HG02840 (cell line): ENCODE results near the gene SLC30A4.
"Not testable (repeated sequence)": the region's sequence is repeated elsewhere in the genome, so short reads cannot be mapped to it uniquely, and the experiment has no call there.

Source experiments
- ATAC-seq: cut with Tn5 transposase; IDR thresholded peaks from one replicate; pipeline ENCODE4 v1.9.1; 2021; ENCODE audit warnings: mild to moderate bottlenecking, moderate library complexity, moderate number of reproducible peaks; ENCODE audit not compliant: unreplicated experiment, low FRiP score

The SLC30A4 gene

DNA sequence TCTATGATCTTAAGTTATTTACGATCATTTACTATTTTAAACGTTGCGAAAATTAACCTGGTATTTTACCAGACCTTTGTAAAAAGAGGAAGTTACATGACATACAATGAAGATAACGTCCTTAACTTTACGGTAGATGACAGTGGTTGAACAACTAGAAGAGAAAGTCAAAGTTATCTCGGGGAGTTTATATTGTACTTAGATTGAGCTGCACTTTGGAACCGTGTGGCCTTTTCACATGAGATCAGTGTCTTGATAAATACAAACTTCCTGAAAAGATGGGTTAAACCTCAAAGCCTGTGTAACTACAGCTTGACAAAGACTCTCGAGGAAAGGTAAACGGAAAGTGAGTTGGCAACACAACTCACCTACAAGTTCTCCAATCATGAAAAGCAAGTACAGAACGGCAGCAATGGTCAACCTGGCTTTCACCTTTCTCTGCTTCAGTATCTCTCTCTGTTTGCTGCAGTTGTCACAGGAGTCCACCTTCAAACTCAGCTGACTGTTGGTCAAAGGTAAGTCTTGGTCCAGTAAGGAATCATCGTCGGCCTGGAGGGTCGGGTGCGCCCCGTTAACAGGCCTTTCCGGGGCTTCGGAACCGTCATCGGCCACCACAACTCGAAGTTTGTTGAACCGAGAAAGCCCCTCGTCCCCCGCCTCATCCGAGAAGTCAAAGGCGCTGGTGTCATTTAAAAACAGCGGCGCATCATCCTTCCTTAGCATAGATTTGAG lies 793 bp downstream of the SLC30A4 start:
- peak; percentile 17 for ATAC-seq

DNA sequence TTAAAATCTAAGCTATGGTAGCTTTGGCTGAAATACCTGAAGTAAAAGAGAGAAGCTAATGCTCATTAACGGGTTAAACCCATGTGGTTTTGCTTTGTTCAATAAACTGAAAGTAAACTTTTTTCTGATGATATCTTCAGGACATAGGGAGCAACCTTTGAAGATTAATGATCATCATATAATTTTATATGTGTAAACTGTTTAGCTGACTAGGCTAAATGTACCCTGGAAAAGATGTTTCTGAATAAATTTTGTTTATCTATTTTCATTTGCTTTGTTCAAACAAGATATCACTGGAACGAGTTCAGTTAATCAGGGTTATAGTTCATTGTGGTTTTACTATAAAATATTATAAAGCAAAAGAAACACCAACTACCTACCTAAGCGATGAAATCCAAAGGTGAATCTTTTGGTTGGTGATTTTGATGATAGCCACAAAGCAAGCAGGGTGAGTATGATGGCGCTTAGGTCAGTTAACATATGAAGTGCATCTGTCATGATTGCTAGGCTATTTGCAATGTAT lies 11.7 kb downstream of the SLC30A4 start:
- ATAC-seq, result no peak

DNA sequence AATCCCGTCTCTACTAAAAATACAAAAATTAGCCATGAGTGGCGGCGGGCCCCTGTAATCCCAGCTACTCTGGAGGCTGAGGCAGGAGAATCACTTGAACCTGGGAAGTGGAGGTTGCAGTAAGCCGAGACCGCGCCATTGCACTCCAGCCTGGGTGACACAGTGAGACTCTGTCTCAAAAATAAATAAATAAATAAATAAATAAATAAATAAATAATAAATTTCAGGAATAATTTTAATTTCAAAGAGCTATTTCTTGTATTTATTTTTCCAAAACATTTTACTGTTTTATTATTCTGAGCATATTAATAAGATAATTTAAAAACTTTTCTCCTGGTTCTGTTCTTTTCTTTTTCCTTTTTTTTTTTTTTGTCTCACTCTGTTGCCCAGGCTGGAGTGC lies 15.4 kb downstream of the SLC30A4 start:
- not testable (repeated sequence) for ATAC-seq

DNA sequence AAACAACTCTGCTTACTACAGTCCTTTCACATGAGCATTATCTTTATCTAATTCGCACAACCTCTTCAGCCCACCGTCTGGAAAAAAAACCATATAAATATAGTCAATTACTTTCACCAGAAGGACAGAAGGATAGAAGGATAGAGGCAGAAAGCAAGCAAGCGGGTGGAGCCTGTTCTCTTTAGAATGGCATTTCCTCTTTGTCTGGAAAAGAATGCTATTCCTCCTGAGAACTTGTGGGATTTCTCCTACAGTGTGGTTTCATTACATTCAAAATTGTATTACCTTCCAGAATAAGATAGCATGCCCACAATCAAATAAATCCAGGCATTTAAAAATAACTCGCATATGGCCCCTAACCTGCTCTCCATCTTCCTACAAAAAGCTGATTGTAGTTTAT lies 23.1 kb downstream of the SLC30A4 start:
- ATAC-seq, result no peak

DNA sequence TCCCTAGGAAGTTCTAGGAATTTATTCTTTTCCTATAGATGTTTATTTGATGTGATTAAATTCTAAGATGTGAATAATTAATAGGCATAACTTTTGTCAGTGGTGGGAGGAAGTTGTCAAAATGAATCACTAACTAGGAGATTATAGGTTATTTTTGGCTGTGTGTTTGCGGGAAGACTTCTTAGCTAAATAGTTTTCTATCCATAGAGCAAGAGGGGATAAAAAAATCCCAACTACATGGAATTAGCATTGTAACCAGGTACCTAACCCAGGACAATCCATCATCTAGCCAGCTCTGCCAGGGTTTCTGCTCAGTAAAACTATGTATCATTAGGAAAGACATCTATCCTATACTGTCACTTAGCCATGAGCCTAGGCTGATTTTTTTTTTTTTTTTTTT lies 23.9 kb downstream of the SLC30A4 start:
- ATAC-seq, result no peak

DNA sequence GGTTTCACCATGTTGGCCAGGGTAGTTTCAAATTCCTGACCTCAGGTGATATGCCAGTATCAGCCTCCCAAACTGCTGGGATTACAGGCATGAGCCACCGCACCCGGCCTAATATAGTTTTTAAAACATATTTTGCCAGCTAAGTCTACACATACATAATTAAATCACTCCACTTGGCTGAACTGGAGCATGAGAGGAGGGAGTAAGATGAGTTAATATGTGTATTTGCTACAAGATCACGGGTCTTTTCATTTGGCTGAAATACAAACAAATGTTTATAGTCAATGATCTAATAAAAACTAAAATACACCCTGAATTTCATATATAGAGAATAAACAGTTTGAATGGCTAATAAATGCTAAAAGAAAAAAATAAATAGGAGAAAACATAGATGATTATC lies 25.3 kb downstream of the SLC30A4 start:
- no peak for ATAC-seq

DNA sequence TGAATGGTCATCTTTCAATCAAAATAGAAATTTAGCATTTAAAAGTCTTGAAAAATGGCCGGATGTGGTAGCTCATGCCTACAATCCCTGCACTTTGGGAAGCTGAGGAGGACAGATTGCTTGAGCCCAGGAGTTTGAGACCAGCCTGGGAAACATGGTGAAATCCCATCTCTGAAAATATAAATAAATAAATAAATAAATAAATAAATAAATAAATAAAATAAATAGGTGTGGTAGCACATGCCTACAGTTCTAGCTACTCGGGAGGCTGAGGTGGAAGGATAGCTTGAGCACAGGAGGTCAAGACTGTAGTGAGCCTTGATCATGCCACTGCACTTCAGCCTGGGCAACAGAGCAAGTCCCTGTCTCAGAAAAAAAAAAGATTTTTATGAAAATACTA lies 25.9 kb downstream of the SLC30A4 start:
- no peak for ATAC-seq

DNA sequence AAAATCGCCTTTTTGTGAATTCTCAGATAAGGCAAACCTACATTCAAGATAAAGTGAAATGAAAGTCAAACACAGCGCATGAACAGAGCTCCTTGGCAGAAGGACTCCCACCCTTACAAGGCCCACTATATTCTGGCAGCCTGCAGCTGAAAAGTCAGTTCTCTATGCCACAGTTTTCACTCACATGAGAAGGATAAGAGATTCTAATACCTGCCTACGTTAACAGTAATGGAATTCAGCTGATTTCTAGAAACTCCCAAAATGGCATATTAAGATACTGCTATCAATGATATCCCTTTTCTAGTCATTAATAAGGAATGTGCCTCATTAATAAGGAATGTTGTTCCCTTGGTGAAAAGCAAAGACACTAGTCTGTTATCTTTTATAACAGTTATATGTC lies 27.0 kb downstream of the SLC30A4 start:
- no peak for ATAC-seq

DNA sequence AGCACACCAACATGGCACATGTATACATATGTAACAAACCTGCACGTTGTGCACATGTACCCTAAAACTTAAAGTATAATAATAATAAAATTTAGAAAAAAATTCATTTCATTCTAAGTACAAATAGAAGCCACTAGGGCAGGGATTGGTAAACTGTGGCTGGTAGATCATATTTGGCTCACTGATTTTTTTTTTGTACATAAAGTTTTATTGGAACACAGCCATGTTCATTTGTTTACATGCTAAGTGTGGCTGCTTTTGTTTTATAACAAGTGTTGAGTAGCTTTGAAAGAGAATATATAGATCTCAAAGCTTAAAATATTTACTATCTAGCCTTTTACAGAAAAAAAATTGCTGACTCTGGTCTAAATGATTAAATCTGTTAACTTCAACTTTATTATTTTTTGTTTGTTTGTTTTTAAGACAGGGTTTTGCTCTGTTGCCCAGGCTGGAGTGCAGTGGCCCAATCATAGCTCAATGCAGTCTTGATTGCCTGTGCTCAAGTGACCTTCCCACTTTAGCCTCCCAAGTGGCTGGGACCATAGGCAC lies 32.8 kb downstream of the SLC30A4 start:
- no peak for ATAC-seq

DNA sequence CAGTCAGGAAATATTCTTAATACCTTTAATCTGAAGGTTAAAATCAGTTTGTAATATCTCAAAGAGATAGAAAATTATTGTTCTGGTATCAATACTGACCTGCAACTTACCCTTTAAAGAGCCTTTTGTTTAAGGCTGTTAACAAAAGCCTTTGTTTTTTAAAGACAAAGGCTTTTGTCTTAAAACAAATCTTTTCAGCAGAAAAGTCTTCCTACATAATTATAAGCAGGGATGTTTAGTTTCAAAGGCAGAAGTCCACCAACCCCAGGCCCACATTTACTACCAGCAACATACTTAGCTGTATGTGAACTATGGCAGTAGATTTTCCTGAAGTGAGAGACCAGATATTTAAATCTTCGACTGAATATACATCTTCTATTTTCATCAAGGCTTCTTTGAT lies 36.2 kb downstream of the SLC30A4 start:
- no peak for ATAC-seq

DNA sequence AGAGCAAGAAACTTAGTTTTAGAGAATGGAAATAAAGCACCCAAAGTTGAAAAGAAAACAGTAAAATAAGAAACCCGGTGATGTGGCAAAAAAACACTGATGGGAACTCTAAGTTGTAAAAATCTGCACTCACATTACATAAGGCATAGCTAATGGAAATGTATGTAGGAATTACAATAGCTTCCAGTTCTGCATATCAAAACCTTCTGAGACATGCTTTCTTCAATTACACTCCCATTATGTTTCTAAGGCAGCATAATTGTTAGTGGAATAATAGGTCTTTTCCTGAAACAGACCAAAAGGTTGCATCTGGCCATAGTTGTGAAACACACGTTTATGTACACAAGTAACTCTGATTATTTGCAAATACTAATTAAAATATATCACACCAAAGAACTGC lies 41.4 kb downstream of the SLC30A4 start:
- no peak for ATAC-seq

DNA sequence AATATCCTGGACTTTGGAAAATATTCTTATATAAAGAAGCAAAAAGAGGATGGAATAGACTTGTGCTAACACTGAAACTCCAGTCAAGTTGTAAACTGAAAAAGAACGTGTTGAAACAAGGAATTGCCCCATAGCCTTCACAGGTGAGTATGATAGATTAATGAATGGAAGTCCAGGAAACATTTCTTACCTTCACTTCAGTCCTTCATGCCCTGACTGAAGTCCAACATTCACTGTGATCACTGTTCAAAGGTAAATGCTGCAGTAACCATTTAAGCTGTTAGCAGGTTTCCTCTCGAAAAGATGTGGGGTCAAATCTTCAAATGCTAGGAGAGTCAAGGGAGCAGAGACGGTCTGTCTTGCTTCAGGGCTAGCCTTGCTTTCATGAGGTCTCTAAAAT lies 46.1 kb downstream of the SLC30A4 start:
- ATAC-seq, result no peak

DNA sequence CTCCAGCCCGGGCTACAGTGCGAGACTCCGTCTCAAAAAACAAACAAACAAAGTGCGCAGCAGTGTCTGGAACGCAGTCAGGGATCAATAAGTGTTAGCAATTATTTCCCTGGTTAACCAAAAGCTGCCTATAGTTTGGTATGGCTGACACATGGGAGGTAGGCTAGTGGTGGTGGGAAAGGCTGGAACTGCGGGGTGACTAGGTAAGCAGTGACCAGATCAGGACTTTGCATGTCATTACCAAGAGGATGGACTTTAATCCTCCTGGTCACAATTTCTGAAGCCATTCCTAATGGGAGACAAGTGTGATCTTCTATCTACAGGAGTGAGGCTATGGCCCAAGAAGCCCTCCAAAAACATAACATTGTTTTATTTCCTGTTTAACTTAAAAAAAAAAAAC lies 47.8 kb downstream of the SLC30A4 start:
- ATAC-seq, result no peak

DNA sequence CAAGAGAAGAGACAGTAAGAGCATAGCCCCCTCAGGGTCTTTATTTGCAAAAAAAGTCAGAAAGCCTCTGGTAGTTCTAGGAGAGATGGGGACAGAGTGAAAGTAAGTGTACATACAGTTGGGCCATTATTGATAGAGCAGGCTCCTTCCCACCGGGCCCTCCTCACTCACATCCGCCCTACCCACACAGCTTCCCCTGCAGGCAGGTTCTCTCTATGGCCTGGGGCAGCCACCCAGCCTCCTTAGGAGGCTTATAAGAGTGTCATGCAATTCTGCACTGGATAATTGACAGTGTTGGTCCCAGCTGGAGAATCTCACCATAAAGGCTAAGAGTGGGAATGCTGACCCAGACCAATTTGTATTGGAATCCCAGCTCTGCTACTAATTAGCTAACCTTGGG lies 49.5 kb downstream of the SLC30A4 start:
- ATAC-seq, result no peak

DNA sequence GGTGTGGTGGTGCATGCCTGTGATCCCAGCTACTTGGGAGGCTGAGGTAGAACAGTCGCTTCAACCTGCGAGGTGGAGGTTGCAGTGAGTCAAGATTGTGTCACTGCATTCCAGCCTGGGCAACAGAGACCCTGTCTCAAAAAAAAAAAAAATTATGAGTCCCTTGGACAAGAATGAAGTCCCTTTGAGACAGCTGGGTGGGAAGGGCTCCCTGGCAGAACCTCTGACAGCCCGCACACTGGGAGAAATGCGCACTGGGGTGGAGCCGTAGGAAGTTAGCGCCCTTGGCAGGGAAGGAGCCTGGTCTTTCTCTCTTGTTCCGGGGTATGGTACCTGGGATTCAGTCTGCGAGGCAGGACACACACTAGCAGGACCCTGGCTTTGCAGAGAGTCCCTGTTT lies 51.4 kb downstream of the SLC30A4 start:
- no peak for ATAC-seq

DNA sequence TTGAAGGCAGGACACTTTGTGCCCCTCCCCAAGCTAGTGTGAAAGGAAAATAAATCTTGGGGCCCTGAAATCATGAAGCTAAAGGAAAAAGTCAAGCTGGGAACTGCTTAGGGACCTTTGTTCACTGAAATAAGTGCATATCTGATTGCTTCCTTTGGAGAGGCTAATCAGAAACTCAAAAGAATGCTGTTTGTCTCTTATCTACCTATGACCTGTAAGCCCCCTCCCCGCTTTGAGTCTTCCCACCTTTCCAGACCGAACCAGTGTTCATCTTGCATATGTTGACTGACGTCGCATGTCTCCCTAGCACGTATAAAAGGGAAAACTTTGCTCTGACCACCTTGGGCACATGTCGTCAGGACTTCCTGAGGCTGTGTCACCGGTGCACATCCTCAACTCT lies 53.1 kb downstream of the SLC30A4 start:
- ATAC-seq, result no peak

DNA sequence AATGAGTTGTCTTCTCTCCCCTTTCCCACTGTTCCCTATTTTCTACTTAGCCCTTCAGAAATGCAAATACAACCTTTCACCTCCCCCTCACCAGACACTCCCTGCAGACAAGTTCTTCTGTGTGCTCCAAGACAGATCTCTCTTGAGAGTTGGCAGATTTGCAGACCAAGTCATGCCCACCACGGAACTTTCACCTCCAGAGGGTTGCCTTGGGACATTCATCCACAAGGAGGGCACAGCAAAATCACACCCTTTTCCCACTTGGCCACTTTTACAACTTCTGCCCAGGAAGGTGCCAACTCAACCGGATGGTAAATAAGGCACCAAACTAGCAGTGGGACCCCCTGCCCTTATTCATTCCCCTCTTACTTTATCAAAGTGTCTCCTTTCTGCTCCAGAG lies 53.5 kb downstream of the SLC30A4 start:
- ATAC-seq, result no peak

DNA sequence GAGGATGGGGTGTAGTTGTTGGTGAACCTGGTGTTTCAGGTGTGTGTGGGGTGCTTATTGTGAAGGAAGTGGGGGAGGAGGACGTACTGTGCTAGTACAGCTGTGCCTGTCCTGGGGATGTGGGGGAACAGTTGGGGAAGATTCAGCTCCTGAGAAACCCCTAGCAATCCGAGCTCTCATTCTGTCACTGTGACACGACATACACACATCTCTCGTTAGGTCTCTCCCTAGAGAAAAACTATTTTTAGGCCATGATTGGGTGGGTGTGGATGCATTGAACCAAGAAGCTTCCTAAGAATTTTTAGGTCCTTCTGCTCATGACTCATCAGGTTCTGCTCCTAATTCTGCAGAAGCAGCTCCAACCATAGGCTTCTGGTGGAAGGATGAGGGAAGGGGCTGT lies 54.3 kb downstream of the SLC30A4 start:
- ATAC-seq, result no peak

DNA sequence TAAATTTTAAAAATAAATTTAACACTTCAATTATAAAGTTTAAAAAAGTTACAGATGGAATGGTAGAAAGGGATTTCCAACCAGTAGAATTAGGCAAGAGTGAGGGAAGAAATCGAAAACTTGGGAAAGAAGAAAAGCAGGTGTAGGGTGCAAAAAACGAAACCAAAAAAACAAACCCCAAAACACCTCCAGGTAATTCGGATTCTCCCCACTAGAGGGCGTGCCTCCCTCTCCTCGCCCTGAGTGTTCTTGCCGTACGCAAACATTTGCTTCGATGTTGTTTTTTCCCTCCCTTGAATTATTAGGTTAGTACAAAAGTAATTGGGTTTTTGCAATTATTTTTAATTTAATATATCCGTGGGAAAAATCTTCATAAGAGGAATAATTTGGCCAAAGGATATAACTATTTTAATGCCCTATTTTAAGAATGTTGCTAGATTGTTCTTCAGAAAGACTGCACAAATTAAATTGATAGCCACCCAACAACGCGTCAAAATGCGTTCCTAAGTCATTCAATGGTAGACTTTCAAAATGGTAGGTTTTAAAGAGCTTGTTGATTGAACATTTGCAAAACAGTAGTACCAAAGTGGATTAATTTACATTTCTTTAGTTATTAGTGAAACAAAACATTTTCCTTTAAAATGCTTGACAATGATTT lies 63.7 kb downstream of the SLC30A4 start:
- no peak for ATAC-seq

DNA sequence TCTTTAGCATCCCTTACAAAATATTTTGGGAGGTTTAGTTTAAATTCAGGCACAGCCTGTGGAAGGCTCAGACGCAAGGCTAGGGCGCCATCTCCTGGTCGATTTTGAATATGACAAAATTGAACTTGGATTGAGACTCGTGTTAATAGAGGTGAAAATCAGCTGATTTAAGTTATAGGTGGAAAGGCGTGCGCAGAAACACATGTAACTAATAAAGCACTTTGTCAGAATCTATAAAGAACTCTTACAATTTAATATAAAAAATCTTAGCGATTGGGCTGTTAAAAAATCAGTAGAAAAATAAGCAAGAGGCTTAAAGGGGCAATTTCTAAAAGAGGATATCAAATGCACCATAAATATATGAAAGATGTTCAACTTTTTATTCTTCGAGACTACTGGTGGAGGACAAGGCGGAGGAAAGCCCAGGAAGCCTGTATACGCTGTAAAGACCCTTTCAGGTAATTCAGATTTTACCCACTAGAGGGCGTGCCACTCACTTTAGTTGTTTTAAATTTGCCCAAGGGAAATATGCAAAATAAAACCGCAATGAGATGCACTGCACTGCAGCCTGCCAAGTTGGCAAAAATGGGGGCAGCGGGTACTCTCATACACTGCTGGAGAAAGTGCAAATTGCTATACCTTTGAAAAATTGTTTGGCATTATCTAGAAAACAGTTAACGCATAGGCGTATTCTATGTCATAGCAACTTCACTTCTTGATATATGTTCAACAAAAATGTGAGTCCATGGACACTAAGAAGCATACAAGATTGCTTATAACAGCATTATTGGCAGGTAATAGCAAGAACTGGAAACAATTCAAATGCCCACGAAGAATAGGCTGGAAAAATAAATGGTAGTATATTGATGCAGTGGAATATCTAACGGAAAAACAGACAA lies 64.7 kb downstream of the SLC30A4 start:
- peak; percentile 46 for ATAC-seq

DNA sequence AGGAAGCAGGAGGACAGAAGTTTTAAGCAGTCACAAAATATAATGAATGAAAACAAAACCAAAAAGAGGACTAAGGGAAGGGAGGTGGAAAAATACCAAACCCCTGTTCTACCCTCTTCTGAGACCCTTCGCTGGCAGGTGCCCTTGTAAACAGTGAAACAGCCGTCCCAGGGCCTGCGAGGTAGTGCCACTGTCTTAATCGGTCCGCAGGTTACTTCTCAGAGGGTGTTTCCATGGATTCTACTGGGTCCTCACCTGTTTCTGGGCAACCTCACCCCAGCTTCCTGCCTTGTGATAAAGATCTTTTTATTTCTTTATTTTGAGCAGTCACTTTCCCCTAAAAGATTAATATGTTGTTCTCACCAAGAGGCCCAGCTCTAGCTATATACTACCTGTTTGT lies 65.3 kb downstream of the SLC30A4 start:
- ATAC-seq, result no peak
